HG03095 (cell line): ENCODE data around the gene CCDC81.
"Not testable (repeated sequence)": the region's sequence is repeated elsewhere in the genome, so short reads cannot be mapped to it uniquely, and the experiment has no call there.

ENCODE experiments used
- ATAC-seq: cut with Tn5 transposase; IDR thresholded peaks from one replicate; pipeline ENCODE4 v1.9.1; 2021; ENCODE audit warnings: moderate library complexity; ENCODE audit not compliant: unreplicated experiment

The CCDC81 gene

GRCh38 chr11:86374586-86374985 lies at the start of gene CCDC81:
CCDC81 (plus strand) TSS chr11:86374887; CDS start chr11:86375164, 277 bp downstream.
- ATAC-seq, result no peak

- ATAC-seq, result no peak
These were observed 39.4 kb upstream of the CCDC81 start for GRCh38 chr11:86335131-86335767.

- no peak for ATAC-seq
These were observed 37.5 kb upstream of the CCDC81 start for GRCh38 chr11:86337227-86337626.

- no peak for ATAC-seq
These were observed 33.3 kb upstream of the CCDC81 start for GRCh38 chr11:86341382-86341781.

- no peak for ATAC-seq
These were observed 28.2 kb upstream of the CCDC81 start for GRCh38 chr11:86346513-86346912.

GRCh38 chr11:86355256-86355655 lies 19.4 kb upstream of the CCDC81 start:
- ATAC-seq, result no peak

- not testable (repeated sequence) for ATAC-seq
These were observed 17.3 kb upstream of the CCDC81 start for GRCh38 chr11:86357412-86357811.

- ATAC-seq, result no peak
These were observed 16.0 kb upstream of the CCDC81 start for GRCh38 chr11:86358720-86359119.

GRCh38 chr11:86360775-86361395 lies 13.8 kb upstream of the CCDC81 start:
- no peak for ATAC-seq

- no peak for ATAC-seq
These were observed 11.3 kb upstream of the CCDC81 start for GRCh38 chr11:86363424-86363823.

GRCh38 chr11:86365546-86365945 lies 9.1 kb upstream of the CCDC81 start:
- ATAC-seq, result no peak

GRCh38 chr11:86369668-86370067 lies 5.0 kb upstream of the CCDC81 start:
- ATAC-seq, result no peak

- ATAC-seq, result no peak
These were observed 4.5 kb upstream of the CCDC81 start for GRCh38 chr11:86370171-86370570.

- ATAC-seq, result no peak
These were observed 3.6 kb upstream of the CCDC81 start for GRCh38 chr11:86370922-86371594.

- ATAC-seq, result no peak
These were observed 2.6 kb upstream of the CCDC81 start for GRCh38 chr11:86372041-86372440.

GRCh38 chr11:86372586-86372985 lies 2.1 kb upstream of the CCDC81 start:
- ATAC-seq, result no peak

- ATAC-seq, result no peak
These were observed 618 bp upstream of the CCDC81 start for GRCh38 chr11:86374069-86374468.

GRCh38 chr11:86377972-86378371 lies 3.3 kb downstream of the CCDC81 start:
- no peak for ATAC-seq

- no peak for ATAC-seq
These were observed 5.8 kb downstream of the CCDC81 start for GRCh38 chr11:86380295-86381059.

- ATAC-seq, result no peak
These were observed 8.6 kb downstream of the CCDC81 start for GRCh38 chr11:86383041-86383955.
